OCI-LY7 (cell line): ENCODE measurements around the gene METTL4. TPM values are rescaled to one million over a fixed set of nuclear protein-coding genes. Genes with fewer than 3 reads are reported as not detected.

Source experiments
- BruUV-seq: library from RNA; stranded (reverse); fragments of 400-500 nt; replicated peaks from 2 replicates; lab custom pipeline; 2021; lab: Mats Ljungman, UMichigan
- CTCF ChIA-PET: fragments of 300-600 bp; sonication (Branson Sonifier 250); formaldehyde crosslinking; loops from one replicate; lab custom pipeline; 2022; ENCODE audit warnings: antibody characterized with exemption; ENCODE audit not compliant: unreplicated experiment; lab: Charles Lee
- POLR2A ChIA-PET: fragments of 300-600 bp; sonication (Branson Sonifier 250); formaldehyde crosslinking; loops from one replicate; lab custom pipeline; 2022; ENCODE audit warnings: antibody characterized with exemption; lab: Charles Lee
- DNase-seq: peaks from one replicate; pipeline ENCODE4 v3.0.0-alpha.2; 2015; ENCODE audit warnings: low spot score
- H2AFZ ChIP-seq: fragments of 200-600 bp; sonication (generic), shearing (Covaris generic); 2 replicates; pipeline ENCODE4 v1.6.1; 2014; ENCODE audit warnings: mild to moderate bottlenecking, antibody characterized with exemption, low read length, moderate library complexity
- H3K27ac ChIP-seq: fragments of 200-600 bp; sonication (generic); 2 replicates; pipeline ENCODE4 v1.5.1; 2014; ENCODE audit warnings: mixed run types, low read depth, mild to moderate bottlenecking, moderate library complexity, low read length, inconsistent platforms; ENCODE audit not compliant: poor library complexity, severe bottlenecking
- H3K36me3 ChIP-seq: fragments of 200-600 bp; sonication (generic); 2 replicates; pipeline ENCODE4 v1.6.1; 2014; ENCODE audit warnings: mild to moderate bottlenecking, antibody characterized with exemption, low read length, moderate library complexity, mixed read lengths; ENCODE audit not compliant: insufficient read depth
- H3K4me1 ChIP-seq: fragments of 200-600 bp; sonication (generic); 2 replicates; pipeline ENCODE4 v1.5.1; 2014; ENCODE audit warnings: mild to moderate bottlenecking, low read length; ENCODE audit not compliant: insufficient read depth, poor library complexity, severe bottlenecking
- H3K4me2 ChIP-seq: fragments of 200-600 bp; sonication (generic); 2 replicates; pipeline ENCODE4 v1.6.1; 2014; ENCODE audit warnings: mild to moderate bottlenecking, low read length
- H3K4me3 ChIP-seq: fragments of 200-600 bp; sonication (generic); 2 replicates; pipeline ENCODE4 v1.5.1; 2014; ENCODE audit warnings: mild to moderate bottlenecking, low read depth, low read length; ENCODE audit not compliant: poor library complexity, severe bottlenecking
- H3K79me2 ChIP-seq: fragments of 200-600 bp; sonication (generic); 2 replicates; pipeline ENCODE4 v1.6.1; 2016; ENCODE audit warnings: low read depth, mild to moderate bottlenecking, low read length, moderate library complexity, mixed read lengths; ENCODE audit not compliant: insufficient read depth
- H3K9me2 ChIP-seq: fragments of 200-600 bp; sonication (generic); 2 replicates; pipeline ENCODE4 v1.6.1; 2016; ENCODE audit warnings: mild to moderate bottlenecking, low read length, mixed read lengths; ENCODE audit not compliant: insufficient read depth
- H3K9me3 ChIP-seq: fragments of 200-600 bp; sonication (generic); 2 replicates; pipeline ENCODE4 v1.6.1; 2014; ENCODE audit warnings: mild to moderate bottlenecking, mixed run types, low read length, mixed read lengths
- H4K20me1 ChIP-seq: fragments of 200-600 bp; sonication (generic); 2 replicates; pipeline ENCODE4 v1.6.1; 2014; ENCODE audit warnings: mild to moderate bottlenecking, antibody characterized with exemption, low read length, moderate library complexity, mixed read lengths; ENCODE audit not compliant: insufficient read depth
- EZH2phosphoT487 ChIP-seq: fragments of 200-600 bp; sonication (generic); IDR thresholded peaks from 2 replicates; pipeline ENCODE4 v1.6.1; 2018; ENCODE audit warnings: low read depth, borderline replicate concordance, mild to moderate bottlenecking, mixed run types, antibody characterized with exemption, low read length, moderate library complexity, mixed read lengths
- intact Hi-C: fragments of 100-400 bp; cut with micrococcal nuclease; formaldehyde crosslinking; loops from one replicate; pipeline ENCODE4 v1.10.0; 2022; ENCODE audit not compliant: unreplicated experiment
- total RNA-seq, 2 experiments: library from RNA; depleted of rRNA in 1 of 2; stranded (reverse); fragments of >200 nt in 1 of 2; shearing (Covaris generic) in 1 of 2; gene quantifications; 2 replicates each; pipeline ENCODE4 v1.2.3, GENCODE V29; 2014 to 2022
- TF ChIP-seq, protein P1 (sequence below): fragments of 200-600 bp; sonication (generic); conservative IDR thresholded peaks from 2 replicates; pipeline ENCODE4 v1.5.1; 2014; ENCODE audit warnings: mild to moderate bottlenecking, antibody characterized with exemption, low read length, moderate library complexity, mixed read lengths

The METTL4 gene
- total RNA-seq, 2 experiments from 2014 or later, result 11.8 to 23.7 TPM

DNA sequence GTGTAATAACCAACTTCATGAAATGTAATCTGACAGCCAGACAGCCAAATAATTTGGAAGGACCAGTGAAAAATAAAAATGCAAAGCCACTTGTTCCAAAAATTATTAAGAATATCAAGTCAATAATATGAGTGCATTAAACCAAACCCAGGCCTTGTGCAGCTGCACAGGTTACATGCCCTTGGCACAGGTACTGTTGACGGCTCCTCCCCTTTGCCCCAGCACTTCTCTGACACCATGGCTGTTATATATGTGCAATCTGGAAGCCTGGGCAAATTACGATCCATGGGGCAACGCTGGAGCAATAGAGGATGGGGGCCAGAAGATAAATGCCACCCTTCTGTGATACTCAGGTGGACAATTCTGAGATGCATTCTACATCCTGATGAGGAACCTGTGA lies 68.9 kb downstream of the METTL4 start:
- TF ChIP-seq EZH2phosphoT487, result no peak
- TF ChIP-seq, protein P1, sequence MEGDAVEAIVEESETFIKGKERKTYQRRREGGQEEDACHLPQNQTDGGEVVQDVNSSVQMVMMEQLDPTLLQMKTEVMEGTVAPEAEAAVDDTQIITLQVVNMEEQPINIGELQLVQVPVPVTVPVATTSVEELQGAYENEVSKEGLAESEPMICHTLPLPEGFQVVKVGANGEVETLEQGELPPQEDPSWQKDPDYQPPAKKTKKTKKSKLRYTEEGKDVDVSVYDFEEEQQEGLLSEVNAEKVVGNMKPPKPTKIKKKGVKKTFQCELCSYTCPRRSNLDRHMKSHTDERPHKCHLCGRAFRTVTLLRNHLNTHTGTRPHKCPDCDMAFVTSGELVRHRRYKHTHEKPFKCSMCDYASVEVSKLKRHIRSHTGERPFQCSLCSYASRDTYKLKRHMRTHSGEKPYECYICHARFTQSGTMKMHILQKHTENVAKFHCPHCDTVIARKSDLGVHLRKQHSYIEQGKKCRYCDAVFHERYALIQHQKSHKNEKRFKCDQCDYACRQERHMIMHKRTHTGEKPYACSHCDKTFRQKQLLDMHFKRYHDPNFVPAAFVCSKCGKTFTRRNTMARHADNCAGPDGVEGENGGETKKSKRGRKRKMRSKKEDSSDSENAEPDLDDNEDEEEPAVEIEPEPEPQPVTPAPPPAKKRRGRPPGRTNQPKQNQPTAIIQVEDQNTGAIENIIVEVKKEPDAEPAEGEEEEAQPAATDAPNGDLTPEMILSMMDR, result no peak
- no peaks in the 10 kb centered on the region for H3K79me2 ChIP-seq

DNA sequence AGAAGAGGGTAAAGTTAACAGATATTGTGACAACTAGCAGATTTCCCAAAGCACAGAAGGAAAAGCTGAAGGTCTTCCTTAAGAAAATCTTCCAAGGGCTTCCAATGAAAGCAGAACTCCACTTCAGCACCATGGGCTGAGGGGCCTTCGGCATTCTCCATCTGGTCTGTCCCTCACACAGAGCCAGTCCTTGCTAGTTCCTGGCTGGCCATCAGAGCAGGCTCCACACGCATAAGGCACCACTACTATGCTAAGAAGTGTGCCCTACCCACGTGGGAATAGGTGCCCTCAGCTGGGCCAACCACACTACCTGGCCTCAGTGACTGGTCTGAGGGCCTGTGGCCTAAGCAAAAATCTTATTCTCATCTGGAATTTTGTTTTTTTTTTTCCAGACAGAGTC lies 73.5 kb downstream of the METTL4 start:
- no TSS peak for BruUV-seq
- Histone ChIP-seq H3K27ac (no peak overlapping the region), H3K4me2 (no peak overlapping the region), H3K9me3 (no peaks in the 10 kb centered on the region), H3K79me2 (no peaks in the 10 kb centered on the region), H3K9me2 (no peaks in the 10 kb centered on the region), H4K20me1 (no peaks in the 10 kb centered on the region), H3K36me3 (no peaks in the 10 kb centered on the region), H3K4me3 (no peak overlapping the region), H2AFZ (no peak overlapping the region), H3K4me1 (no peaks in the 10 kb centered on the region)
- ChIA-PET POLR2A (no interaction called here), CTCF (no interaction called here)
- intact Hi-C loops, result no loop called here
- no peak for DNase-seq
- no peak for TF ChIP-seq EZH2phosphoT487
- TF ChIP-seq, protein P1, result no peak

More for the DNA sequence above, 68.9 kb downstream of the METTL4 start:
- Histone ChIP-seq H3K27ac (no peak overlapping the region), H2AFZ (no peak overlapping the region), H3K9me2 (no peaks in the 10 kb centered on the region), H3K9me3 (no peaks in the 10 kb centered on the region), H3K4me1 (no peaks in the 10 kb centered on the region), H3K36me3 (no peaks in the 10 kb centered on the region), H3K4me3 (no peak overlapping the region), H4K20me1 (no peaks in the 10 kb centered on the region), H3K4me2 (no peak overlapping the region)
- intact Hi-C loops, result no loop called here
- no TSS peak for BruUV-seq
- no peak for DNase-seq
- ChIA-PET CTCF (no interaction called here), POLR2A (interaction anchor here (1.5 kb wide), 1 partner anchor 10 kb away, joined by 4 read pairs; no protein-coding TSS in a partner anchor)

DNA sequence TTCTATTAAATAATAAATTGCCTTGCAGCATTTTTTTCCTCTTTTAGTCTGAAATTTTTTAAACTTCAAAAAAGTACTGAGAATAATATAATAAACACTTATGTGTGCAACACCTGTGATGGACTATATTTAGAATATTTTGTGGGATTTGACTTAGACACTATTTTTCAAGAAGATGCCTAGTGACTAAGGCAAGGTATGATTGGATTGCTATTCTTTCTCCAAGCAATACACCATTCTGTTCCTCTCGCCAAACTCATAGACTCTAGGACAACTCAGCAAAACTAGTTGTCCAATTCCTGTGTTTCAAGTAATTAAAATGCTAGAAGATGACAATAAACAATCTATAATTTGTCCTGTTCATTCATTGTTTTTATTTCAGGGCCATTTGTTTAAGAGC lies 75.9 kb downstream of the METTL4 start:
- Histone ChIP-seq H3K27ac (no peak overlapping the region), H3K36me3 (no peaks in the 10 kb centered on the region), H3K4me2 (no peak overlapping the region), H3K79me2 (no peaks in the 10 kb centered on the region), H3K4me1 (peaks cover 7% of the 10 kb centered on the region), H3K4me3 (no peak overlapping the region), H2AFZ (no peak overlapping the region), H3K9me2 (no peaks in the 10 kb centered on the region), H3K9me3 (no peaks in the 10 kb centered on the region), H4K20me1 (no peaks in the 10 kb centered on the region)
- ChIA-PET POLR2A (interaction anchor here (0.6 to 1.4 kb wide), 4 partner anchors 7 to 391 kb away, joined by 3 to 5 read pairs (median 3); no protein-coding TSS in a partner anchor), CTCF (no interaction called here)
- no TSS peak for BruUV-seq
- TF ChIP-seq EZH2phosphoT487, result no peak
- TF ChIP-seq, protein P1, result no peak
- intact Hi-C loops, result no loop called here
- no peak for DNase-seq
